HEK293 (cell line): ENCODE results near the gene COL5A1.

ENCODE experiments used
- CTCF ChIA-PET: fragments of 350-600 bp; formaldehyde crosslinking; extraction: SDS; loops from one replicate; lab custom pipeline; 2021; ENCODE audit warnings: antibody characterized with exemption; lab: Yijun Ruan, JAX
- POLR2A ChIA-PET: fragments of 300-600 bp; formaldehyde crosslinking; extraction: SDS; loops from one replicate; lab custom pipeline; 2020; ENCODE audit warnings: antibody characterized with exemption, inconsistent platforms; lab: Yijun Ruan, JAX
- H3K27ac ChIP-seq: fragments of 200-500 bp; sonication (Bioruptor generic); 2 replicates; pipeline ENCODE4 v1.5.1; 2014; ENCODE audit warnings: low read depth, low read length, control low read depth, inconsistent platforms; ENCODE audit errors: extremely low read depth
- H3K36me3 ChIP-seq, 2 experiments: fragments of 200-500 bp in 1 of 2; sonication (Bioruptor generic) in 1 of 2; 1 replicate in 1 of 2; 2 replicates in 1 of 2; pipeline ENCODE4 v1.5.1; 2014 to 2017; ENCODE audit warnings: inconsistent platforms in 2 of 2, low read length in 2 of 2; ENCODE audit not compliant: control insufficient read depth in 2 of 2, insufficient read depth in 1 of 2
- H3K4me1 ChIP-seq: fragments of 200-500 bp; sonication (Bioruptor generic); 2 replicates; pipeline ENCODE4 v1.5.1; 2014; ENCODE audit warnings: mild to moderate bottlenecking, low read length, inconsistent platforms; ENCODE audit not compliant: control insufficient read depth, insufficient read depth
- H3K4me3 ChIP-seq: 2 replicates; pipeline ENCODE4 v1.5.1; 2011; ENCODE audit warnings: low read depth, mild to moderate bottlenecking, control low read depth, low read length, moderate library complexity
- H3K9me3 ChIP-seq: fragments of 200-500 bp; sonication (Bioruptor generic); 2 replicates; pipeline ENCODE4 v1.5.1; 2014; ENCODE audit warnings: low read depth, low read length, inconsistent platforms; ENCODE audit not compliant: control insufficient read depth, insufficient read depth
- BCL6B ChIP-seq: fragments of 450-650 bp; formaldehyde crosslinking; IDR thresholded peaks from 2 replicates; pipeline ENCODE4 v1.5.1; 2017; ENCODE audit warnings: missing biosample characterization, missing genetic modification characterization
- INSM2 ChIP-seq: fragments of 450-650 bp; formaldehyde crosslinking; IDR thresholded peaks from 2 replicates; pipeline ENCODE4 v1.5.1; 2016; ENCODE audit warnings: missing biosample characterization, missing genetic modification characterization
- TSHZ1 ChIP-seq: fragments of 450-650 bp; formaldehyde crosslinking; IDR thresholded peaks from 2 replicates; pipeline ENCODE4 v1.5.1; 2016; ENCODE audit warnings: missing biosample characterization, missing genetic modification characterization, borderline replicate concordance
- ZBTB17 ChIP-seq: fragments of 450-650 bp; formaldehyde crosslinking; IDR thresholded peaks from 2 replicates; pipeline ENCODE4 v1.5.1; 2016; ENCODE audit warnings: missing biosample characterization, missing genetic modification characterization
- ZBTB7A ChIP-seq: fragments of 450-650 bp; formaldehyde crosslinking; IDR thresholded peaks from 2 replicates; pipeline ENCODE4 v1.5.1; 2016; ENCODE audit warnings: low read depth, missing biosample characterization, missing genetic modification characterization
- ZNF214 ChIP-seq: fragments of 450-650 bp; formaldehyde crosslinking; IDR thresholded peaks from 2 replicates; pipeline ENCODE4 v1.5.1; 2017; ENCODE audit warnings: missing biosample characterization, mild to moderate bottlenecking, missing genetic modification characterization, borderline replicate concordance
- ZNF24 ChIP-seq: fragments of 450-650 bp; formaldehyde crosslinking; IDR thresholded peaks from 2 replicates; pipeline ENCODE4 v1.5.1; 2016; ENCODE audit warnings: missing biosample characterization, missing genetic modification characterization
- ZNF350 ChIP-seq: fragments of 450-650 bp; formaldehyde crosslinking; IDR thresholded peaks from 2 replicates; pipeline ENCODE4 v1.5.0; 2017; ENCODE audit warnings: missing biosample characterization, mild to moderate bottlenecking, missing genetic modification characterization
- ZNF362 ChIP-seq: fragments of 450-650 bp; formaldehyde crosslinking; IDR thresholded peaks from 2 replicates; pipeline ENCODE4 v1.5.1; 2016; ENCODE audit warnings: missing biosample characterization, missing genetic modification characterization
- ZNF558 ChIP-seq: fragments of 450-650 bp; formaldehyde crosslinking; IDR thresholded peaks from 2 replicates; pipeline ENCODE4 v1.5.1; 2016; ENCODE audit warnings: missing biosample characterization, missing genetic modification characterization

The COL5A1 gene

GRCh38 chr9:134870746-134871662 is 229.4 kb downstream of the COL5A1 start:
- Histone ChIP-seq H3K36me3 (no peaks in the 10 kb centered on the region), H3K4me1 (no peaks in the 10 kb centered on the region), H3K4me3 (no peak overlapping the region), H3K9me3 (no peaks in the 10 kb centered on the region), H3K27ac (no peak overlapping the region)
- ChIA-PET POLR2A (no interaction called here), CTCF (no interaction called here)
- TF ChIP-seq ZBTB17 (tag by site-specific recombination) (peak; percentile 66; the same call in 1 of the 2 replicates), ZNF24 (tag by site-specific recombination) (no peak), INSM2 (tag by site-specific recombination) (no peak), ZNF558 (tag by site-specific recombination) (no peak), ZNF362 (no peak), ZNF350 (no peak), BCL6B (tag by site-specific recombination) (no peak), ZBTB7A (no peak)

- Histone ChIP-seq H3K27ac (no peak overlapping the region), H3K4me1 (no peaks in the 10 kb centered on the region), H3K36me3 (no peaks in the 10 kb centered on the region), H3K4me3 (no peak overlapping the region), H3K9me3 (no peaks in the 10 kb centered on the region)
- TF ChIP-seq TSHZ1 (tag by site-specific recombination): no peak
- no peak for TF ChIP-seq ZNF214 (tag by site-specific recombination)
- ChIA-PET POLR2A (interaction anchor here (0.6 kb wide), 1 partner anchor 196 kb away, joined by 4 read pairs; no protein-coding TSS in a partner anchor), CTCF (no interaction called here)
Measured at GRCh38 chr9:134871697-134872340, 230.2 kb downstream of the COL5A1 start.
